HL-60/S4 treated with phorbol 12-myristate 13-acetate at 8.2 ng/mL for 4 days and 3 days (cell line): ENCODE measurements around the gene IQSEC3.
"Not testable (repeated sequence)": the region's sequence is repeated elsewhere in the genome, so short reads cannot be mapped to it uniquely, and the experiment has no call there.

ENCODE experiments used
- in situ Hi-C: fragments of 300-500 bp; cut with MboI; formaldehyde crosslinking; loops from 2 replicates; pipeline ENCODE4 v1.15.0; 2022; ENCODE audit warnings: low sequenced_read_pairs

IQSEC3 gene

DNA sequence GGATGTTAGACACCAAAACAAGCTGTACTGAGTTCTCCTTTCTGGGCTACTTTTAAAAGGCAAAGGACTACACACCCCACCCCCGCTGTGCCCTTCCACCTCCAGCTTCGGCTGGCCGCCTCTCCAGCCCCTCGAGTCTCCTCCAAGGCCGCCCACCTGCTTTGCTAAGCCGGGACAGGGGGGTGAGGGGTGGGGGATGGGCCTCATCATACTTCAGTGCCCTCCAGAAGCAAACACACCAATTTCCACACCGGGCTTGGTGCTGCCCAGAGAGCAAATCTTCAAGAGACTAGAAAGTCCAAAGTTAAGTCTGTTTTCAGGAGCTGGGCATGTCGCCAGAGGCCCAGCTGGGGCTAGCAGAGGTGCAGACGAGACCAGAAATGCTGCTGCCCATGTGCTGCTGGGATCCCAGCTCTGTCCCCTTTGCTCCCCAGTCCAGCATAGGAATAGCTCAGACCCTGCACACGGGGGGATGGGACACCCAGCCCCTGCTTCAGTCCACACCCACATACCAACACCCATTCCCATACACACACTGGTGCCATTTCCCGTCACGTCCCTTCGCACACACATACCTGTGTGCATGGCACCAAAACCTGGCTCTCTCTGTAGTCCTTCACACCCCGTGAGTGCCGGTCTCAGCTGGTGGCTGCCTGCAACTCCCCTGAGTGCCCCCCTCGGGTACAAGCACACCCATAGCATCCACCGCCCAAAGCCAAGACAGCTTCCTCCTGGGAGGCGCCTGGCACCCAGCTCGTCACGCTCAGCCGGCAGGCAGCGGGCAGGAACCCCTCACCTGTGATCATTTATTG, 146.4 kb downstream of the IQSEC3 start:
- in situ Hi-C loops: no loop called here

DNA sequence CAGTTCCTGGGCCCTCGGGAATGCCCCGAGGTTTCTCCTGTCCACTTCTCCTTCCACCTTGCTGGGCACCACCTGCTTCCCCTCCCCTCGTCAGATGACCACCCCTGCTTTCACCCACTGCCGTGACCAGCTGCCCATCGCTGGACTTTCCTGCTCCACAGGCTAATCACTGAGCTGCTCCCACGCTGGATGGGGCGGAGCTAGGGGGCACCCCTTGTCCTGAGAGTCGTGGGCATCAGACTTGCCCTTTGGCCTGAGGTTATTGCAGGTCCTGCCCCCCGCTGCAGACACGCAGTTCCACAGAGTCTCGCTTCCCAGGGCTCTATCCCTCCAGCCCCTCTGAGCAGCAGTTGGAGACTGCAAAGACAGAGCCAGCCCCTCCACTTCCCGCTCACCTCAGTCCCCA, 147.0 kb downstream of the IQSEC3 start:
- in situ Hi-C loops: no loop called here

DNA sequence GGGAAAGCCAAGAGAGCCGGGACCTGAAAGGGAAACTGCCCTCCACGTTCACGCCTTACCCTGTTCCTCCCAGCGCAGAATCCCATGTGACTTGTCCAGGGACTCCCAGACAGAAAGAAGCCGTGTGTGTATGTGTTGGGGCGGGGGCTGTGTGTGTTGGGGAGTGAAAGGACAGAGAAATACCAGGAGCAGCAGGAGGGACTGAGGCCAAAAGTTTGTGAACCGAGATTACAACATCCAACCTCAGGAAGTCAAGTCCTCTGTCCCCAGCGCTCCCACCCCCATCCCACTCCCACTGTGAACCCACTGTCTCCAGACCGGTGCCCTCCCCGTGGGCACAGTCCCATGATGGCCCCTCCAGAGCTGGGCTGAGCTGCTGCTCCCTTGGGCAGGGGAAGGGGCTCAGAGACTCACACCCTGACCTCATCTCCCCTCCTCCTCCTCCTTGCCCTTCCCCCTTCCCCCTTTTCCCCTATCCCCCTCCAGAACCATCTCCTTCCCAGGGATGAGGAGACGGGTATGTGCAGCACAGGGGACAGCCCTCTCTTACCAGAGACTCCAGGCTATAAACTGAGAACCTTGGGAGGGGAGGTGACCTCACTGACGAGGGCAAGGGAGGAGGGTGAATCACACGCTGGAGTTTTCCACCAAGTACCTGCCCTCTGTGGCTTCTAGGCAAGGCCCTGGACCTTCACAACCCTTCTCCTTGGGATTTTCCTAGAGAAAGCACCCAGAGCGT, 147.6 kb downstream of the IQSEC3 start, which contains the start of gene SLC6A12:
Gene SLC6A12, minus strand, starts transcription at position 155 of the 739 bp plus-strand sequence. CDS start 4,171 bp downstream, outside the sequence.
- in situ Hi-C loops: no loop called here

DNA sequence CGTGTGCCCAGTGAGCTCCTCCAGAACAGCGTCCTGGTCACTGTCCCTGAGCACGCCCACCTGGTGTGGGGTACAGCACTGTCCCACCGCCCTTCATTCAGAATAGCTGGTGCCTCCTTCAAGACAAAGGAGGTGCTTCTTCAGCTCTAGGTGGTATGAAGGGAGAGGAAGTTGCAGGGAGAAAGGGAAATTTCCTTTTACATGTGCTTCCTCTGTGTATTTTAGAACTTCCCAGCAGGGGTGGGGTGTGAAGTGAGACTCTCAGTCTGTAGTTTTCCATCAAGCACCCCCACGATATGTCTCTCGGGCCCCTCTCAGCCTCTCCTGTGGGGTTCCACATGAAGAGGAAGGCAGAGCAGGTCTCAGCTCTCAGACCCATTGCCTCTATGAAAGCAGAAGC, 148.5 kb downstream of the IQSEC3 start:
- in situ Hi-C loops: no loop called here

DNA sequence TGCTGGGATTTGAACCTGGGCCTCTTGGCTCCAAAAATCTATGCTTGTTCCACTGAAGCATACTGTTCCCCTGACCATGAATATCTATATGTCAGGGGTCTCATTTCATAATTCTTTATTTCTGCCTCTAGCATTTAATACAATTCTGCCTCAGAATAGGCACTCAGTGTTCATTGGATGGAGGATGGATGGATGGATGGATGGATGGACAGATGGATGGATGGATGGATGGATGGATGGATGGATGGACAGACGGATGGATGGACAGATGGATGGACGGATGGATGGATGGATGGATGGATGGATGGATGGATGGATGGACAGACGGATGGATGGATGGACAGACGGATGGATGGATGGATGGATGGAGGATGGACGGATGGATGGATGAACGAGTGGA, 150.5 kb downstream of the IQSEC3 start:
- in situ Hi-C loops: not testable (repeated sequence)

DNA sequence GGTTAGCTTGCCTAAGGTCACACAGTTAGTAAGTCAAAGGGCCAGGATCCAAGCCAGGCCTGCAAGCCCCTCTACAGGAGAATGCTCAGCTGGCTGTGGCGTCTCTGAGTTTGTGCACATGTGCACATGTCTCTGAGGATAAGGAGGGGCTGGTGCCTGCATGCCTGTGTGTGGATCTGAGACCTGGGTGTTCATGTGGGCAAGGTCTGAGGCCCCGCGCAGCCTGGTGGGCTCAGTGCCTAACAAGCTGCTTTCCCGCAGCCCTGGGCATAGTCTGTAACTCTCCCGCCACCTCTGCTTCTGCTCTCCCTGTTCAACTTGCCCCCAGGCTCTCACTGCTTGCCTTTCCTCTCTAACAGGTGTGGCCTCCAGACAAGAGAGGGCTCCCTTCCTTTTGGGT, 151.7 kb downstream of the IQSEC3 start:
- in situ Hi-C loops: no loop called here

DNA sequence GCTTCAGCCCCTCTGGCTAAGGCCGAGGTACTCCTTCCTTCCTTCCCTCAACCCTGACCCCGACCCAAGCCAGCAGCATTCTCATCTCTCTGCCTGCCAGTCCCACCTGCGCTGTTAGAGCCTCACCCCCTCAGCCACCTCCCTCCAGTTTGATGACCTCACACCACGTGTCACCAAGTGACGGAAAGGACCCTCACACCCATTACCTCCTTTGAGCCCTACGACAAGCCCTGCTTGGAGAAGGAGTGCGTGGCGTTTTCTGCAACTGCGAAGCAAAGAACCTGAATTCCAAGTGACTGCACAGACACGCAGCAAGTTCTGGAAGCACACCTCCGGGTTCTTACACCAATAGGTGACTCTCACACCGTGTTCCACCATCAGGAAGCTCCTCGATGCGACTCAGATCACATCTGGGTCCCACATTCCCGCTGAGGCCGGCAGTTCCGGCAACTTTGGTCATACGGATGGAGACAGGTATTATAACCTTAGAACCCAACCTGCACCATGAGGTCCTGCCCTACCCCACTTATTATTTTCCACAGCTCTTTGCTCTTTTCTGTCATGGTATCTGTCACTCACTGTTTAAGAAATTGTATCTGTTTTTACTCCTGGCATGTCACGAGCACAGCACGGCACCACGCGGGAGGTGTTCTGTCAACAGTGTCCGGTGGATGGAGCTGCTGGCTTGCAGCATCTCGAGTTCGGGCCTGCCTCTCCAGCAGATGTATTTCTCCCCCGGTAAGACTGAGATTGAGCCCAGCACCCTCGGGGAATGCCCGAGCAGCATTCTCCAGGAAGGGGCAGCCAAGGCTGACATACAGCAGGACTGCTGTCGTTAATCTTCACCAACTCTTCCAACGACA, 152.4 kb downstream of the IQSEC3 start:
- in situ Hi-C loops: no loop called here

DNA sequence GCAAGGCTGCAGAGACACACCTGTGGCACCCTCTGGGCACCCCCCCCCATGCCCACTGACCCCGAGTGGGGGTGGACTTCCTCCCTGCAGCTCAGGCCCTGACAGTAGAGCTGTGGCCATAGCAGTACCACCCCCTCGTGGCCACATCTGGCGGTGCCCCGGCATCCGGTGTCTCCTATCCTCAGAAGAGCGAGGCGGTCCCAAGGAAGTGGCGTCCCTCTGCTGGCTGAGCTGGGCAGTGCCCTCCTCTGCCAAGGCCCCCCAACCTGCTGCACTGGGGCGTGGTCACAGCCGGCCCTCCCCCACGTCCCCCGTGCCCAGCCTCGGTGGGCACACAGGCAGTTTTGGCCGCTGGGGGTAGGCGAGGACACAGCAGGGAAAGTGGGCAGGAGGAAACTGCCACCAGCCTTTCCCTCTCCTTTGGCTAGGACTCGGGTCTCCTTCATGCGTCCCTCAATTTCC, 153.4 kb downstream of the IQSEC3 start:
- in situ Hi-C loops: no loop called here

DNA sequence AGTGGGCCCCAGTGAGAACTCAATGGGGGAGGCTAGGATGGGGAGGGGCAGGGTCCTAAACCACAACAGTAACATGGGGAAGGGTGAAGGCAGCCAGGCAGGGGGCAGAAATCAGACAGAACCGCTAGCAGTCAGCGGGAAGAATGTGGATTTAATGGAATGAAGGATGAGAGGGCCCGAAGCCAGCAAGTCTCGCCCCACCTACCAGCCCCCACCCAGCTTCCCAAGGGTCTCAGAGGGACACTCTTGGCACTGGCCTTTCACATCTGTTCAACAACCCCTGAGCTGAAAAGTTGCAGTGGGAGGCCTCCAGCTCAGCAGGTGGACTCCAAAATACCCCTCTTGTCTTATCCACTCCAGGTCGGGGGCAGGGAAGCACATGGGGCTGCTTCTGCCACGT, 153.9 kb downstream of the IQSEC3 start:
- in situ Hi-C loops: no loop called here

DNA sequence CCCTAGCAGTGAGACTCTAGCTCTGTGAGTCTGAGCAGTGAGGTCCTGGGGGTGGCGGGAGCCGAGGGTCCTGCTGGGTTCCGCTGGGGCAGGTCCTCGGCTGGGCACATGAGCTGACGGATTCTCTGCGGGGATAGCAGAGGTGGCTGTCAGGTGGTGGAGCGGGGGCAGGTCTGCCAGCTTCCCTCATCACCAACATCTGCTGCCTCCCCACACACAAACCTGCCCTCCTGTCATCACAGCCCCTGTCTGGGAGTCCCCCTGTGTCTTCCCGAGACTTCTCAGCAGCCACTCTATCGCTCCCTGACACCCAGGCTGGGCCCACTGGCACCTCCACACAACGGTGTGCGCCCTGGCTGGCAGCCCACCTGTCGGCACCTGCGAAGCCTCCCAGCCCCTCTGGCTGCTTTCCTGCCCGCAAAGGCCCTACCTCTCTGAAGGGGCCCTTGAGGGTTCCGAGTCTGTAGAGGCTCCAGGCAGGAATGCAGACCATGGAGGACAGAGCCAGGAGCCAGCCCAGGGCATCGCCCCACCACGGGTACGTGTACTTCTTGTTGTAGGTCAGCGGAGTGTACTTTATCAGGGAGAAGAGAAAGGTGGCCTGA, 154.5 kb downstream of the IQSEC3 start:
- in situ Hi-C loops: no loop called here

DNA sequence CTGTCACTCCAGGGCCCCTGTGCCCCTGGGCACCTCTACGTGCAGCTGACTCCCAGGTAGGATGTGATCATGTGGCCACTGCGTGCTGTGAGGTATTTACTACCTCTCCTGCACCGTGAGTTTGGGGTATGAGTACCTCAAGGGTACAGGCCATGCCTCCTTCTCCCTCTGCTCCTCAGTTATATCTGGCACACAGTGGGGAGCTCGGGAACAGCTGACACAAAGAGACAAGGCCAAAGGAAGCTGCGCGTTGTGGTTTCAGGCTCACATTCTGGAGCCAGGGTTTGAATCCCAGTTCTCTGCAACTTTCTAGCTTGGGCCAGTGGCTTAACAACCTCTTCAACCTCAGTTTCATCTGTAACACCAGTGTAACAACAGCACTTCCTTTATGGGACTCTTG, 155.2 kb downstream of the IQSEC3 start:
- in situ Hi-C loops: no loop called here

DNA sequence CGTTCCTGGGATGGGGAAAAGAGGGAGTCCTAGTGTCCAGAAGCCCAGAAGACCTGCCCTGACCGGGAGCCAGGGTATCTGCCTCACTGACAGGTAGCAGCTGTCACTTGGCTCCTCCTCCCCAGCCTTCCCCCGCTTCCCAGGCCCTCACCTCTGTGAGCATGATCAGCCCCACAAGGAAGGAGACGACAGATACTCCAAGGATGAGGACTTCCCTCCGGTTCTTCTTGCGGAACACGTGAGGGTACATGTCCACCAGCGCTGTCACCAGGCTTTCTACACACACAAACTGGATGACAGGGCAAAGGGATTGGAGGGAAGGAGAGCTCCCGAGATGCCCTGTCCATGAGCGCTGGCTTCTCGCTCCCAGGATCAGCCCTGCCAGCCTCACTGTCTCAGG, 157.3 kb downstream of the IQSEC3 start:
- in situ Hi-C loops: no loop called here

DNA sequence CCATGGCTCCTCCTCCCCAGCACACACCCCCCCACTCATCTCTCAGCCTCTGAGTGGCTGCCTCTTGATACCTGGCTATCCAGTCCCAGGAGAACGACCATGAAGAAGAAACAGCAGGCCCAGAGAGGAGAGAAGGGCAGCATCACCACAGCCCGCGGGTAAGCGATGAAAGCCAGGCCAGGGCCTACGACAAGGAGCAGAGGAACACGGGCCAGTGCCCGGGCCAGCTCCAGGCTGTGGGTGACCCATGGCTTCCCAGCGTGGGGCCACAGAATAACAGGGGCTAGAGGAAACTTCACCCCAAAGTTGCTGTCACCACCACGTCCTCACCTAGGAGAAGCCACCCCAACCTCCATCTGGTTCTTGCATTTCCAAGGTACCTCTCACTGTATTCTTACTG, 157.8 kb downstream of the IQSEC3 start:
- in situ Hi-C loops: no loop called here

DNA sequence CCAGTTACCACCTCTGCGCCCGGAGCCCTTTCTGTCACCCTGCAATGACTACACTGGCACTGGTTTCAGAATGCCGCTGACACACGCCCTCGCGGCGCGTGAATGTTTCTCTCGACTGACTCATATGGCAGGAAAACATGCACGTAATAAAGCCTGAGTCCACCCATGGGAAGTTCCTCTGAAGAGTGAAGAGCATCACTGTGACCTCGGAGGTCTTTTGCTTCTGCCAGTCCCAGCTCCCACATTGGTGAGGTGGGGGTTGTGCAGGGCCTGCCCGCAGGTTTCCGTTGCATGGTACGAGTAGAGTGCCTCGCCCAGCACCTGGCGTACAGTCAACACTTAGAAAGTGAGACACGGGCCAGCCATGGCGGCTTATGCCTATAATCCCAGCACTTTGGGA, 158.4 kb downstream of the IQSEC3 start:
- in situ Hi-C loops: no loop called here

DNA sequence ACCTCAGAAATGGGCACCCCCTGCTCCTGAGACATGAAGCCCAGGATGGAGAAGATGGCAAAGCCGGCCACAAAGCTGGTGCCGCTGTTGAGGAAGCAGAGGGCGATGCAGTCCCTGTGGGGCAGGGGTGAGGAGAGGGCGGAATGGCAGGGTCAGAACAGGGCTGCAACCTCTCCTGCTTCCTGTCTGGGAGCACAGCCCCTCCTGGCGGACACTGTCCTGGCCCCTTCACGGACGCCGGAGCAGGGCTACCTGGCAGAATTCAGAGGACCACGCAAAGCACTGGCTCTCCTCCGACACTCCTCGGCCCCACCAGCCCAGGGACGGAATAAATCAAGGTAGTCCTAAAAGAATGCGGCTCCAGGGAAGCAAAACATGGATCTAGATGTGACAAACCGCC, 159.8 kb downstream of the IQSEC3 start:
- in situ Hi-C loops: no loop called here

DNA sequence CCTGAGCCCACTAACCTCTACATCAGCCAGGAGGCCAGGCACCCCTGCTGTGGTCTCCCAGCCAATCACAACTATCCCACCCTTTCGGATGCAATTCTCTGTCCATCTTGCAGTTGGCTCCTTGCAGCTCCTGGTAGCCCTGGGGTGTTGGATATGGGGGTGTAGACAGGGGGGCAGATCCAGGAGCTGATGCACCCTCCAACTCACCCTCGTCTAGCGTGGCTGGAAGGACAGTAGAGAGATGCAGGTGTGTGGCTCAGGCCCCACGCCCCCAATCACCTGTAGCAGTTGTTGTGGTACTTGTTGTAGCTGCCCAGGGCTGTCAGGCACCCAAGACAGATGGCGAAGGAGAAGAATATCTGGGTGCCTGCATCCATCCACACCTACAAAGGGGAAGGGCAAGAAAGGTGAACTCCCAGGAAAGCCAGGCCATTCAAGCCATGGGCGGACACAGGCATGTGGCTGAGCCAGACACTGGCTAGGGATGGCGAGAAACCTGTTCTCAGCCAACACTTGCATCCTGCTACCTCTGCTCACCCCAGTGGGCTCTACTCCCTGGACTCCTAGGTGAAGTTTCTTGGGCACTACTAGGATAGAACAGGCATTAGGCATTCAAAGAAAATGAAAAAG, 160.8 kb downstream of the IQSEC3 start:
- in situ Hi-C loops: no loop called here
